Liver (tissue), 9 donors: ENCODE measurements around the gene SPATA46. TPM values are rescaled to one million over a fixed set of nuclear protein-coding genes. Genes with fewer than 3 reads are reported as not detected.

Experiments
- DNase-seq: peaks from one replicate; pipeline ENCODE4 v3.0.0-alpha.2; 2017; ENCODE audit warnings: low spot score
- H3K27ac ChIP-seq, 2 donors: one replicate each; pipeline ENCODE4 v1.7.0; 2013; ENCODE audit warnings: inconsistent platforms in 2 of 2, low read length in 2 of 2, control low read depth in 1 of 2, low read depth in 1 of 2, mild to moderate bottlenecking in 1 of 2
- H3K27me3 ChIP-seq, 4 donors: one replicate each; pipeline versions ENCODE4 v1.6.1 to v1.7.0; 2013; ENCODE audit warnings: low read length in 3 of 4, inconsistent platforms in 1 of 4, mild to moderate bottlenecking in 1 of 4, moderate library complexity in 1 of 4; ENCODE audit not compliant: control insufficient read depth in 4 of 4, insufficient read depth in 4 of 4
- H3K36me3 ChIP-seq, 4 donors: one replicate each; pipeline versions ENCODE4 v1.6.1 to v1.7.0; 2013; ENCODE audit warnings: low read length in 3 of 4, mild to moderate bottlenecking in 3 of 4, low read depth in 1 of 4, moderate library complexity in 1 of 4; ENCODE audit not compliant: control insufficient read depth in 4 of 4, insufficient read depth in 3 of 4
- H3K4me1 ChIP-seq, 4 donors: one replicate each; pipeline versions ENCODE4 v1.6.1 to v1.7.0; 2013; ENCODE audit warnings: low read length in 3 of 4, mild to moderate bottlenecking in 3 of 4, moderate library complexity in 1 of 4; ENCODE audit not compliant: control insufficient read depth in 4 of 4, insufficient read depth in 4 of 4
- H3K4me3 ChIP-seq, 3 donors: one replicate each; pipeline versions ENCODE4 v1.6.1 to v1.7.0; 2013; ENCODE audit warnings: low read length in 3 of 3, control low read depth in 1 of 3, low read depth in 1 of 3, mild to moderate bottlenecking in 1 of 3
- H3K9ac ChIP-seq, 2 donors: one replicate each; pipeline ENCODE4 v1.7.0; 2013; ENCODE audit warnings: low read length in 2 of 2, mild to moderate bottlenecking in 2 of 2, moderate library complexity in 2 of 2, control low read depth in 1 of 2, low read depth in 1 of 2
- H3K9me3 ChIP-seq, 4 donors: one replicate each; pipeline versions ENCODE4 v1.6.1 to v1.7.0; 2013; ENCODE audit warnings: low read length in 3 of 4; ENCODE audit not compliant: control insufficient read depth in 4 of 4
- EGR1 ChIP-seq, 2 donors: IDR thresholded peaks; 2 replicates each; pipeline ENCODE4 v1.6.1; 2016 to 2018; ENCODE audit warnings: antibody characterized with exemption in 2 of 2, low read depth in 2 of 2
- FOXA1 ChIP-seq: IDR thresholded peaks from 2 replicates; pipeline ENCODE4 v1.6.1; 2016; ENCODE audit warnings: antibody characterized with exemption
- GABPA ChIP-seq, 2 donors: IDR thresholded peaks in 1 of 2; conservative IDR thresholded peaks in 1 of 2; 2 replicates each; pipeline ENCODE4 v1.6.1; 2016; ENCODE audit warnings: antibody characterized with exemption in 2 of 2, mild to moderate bottlenecking in 1 of 2, moderate library complexity in 1 of 2
- HNF4A ChIP-seq, 2 donors: conservative IDR thresholded peaks; 2 replicates each; pipeline ENCODE4 v1.6.1; 2016; ENCODE audit warnings: antibody characterized with exemption in 2 of 2, mild to moderate bottlenecking in 2 of 2
- HNF4G ChIP-seq: IDR thresholded peaks from 2 replicates; pipeline ENCODE4 v1.6.1; 2016; ENCODE audit warnings: antibody characterized with exemption
- JUND ChIP-seq, 2 donors: IDR thresholded peaks; 2 replicates each; pipeline ENCODE4 v1.6.1; 2016; ENCODE audit warnings: antibody characterized with exemption in 2 of 2
- NR2F2 ChIP-seq: IDR thresholded peaks from 2 replicates; pipeline ENCODE4 v1.6.1; 2016; ENCODE audit warnings: antibody characterized with exemption
- RAD21 ChIP-seq, 2 donors: IDR thresholded peaks; 2 replicates each; pipeline ENCODE4 v1.6.1; 2016; ENCODE audit warnings: antibody characterized with exemption in 2 of 2, mild to moderate bottlenecking in 2 of 2
- RXRA ChIP-seq, 2 donors: IDR thresholded peaks; 2 replicates each; pipeline ENCODE4 v1.6.1; 2017 to 2018; ENCODE audit warnings: antibody characterized with exemption in 2 of 2, mild to moderate bottlenecking in 1 of 2
- SP1 ChIP-seq: IDR thresholded peaks from 2 replicates; pipeline ENCODE4 v1.6.1; 2018; ENCODE audit warnings: antibody characterized with exemption, mild to moderate bottlenecking
- TAF1 ChIP-seq: conservative IDR thresholded peaks from 2 replicates; pipeline ENCODE4 v1.6.1; 2016; ENCODE audit warnings: antibody characterized with exemption, mild to moderate bottlenecking
- WGBS: extraction: QIAGEN DNeasy Blood & Tissue Kit; methylation state at CpG from one replicate; pipeline ENCODE4 v1.1.7; 2013; 5-methylcytosine and 5-hydroxymethylcytosine counted together
- polyA plus RNA-seq, 2 donors: library from polyadenylated mRNA; stranded (reverse) in 1 of 2; unstranded in 1 of 2; fragments of 200-250 nt in 1 of 2; fragments of >200 nt in 1 of 2; fragmentation: Nextera tagmentation in 1 of 2; extraction: Ambion mirVana in 1 of 2; gene quantifications; one replicate each; pipeline versions ENCODE4 v1.2.1 to v1.2.3, GENCODE V29; 2013 to 2015
- total RNA-seq, 2 donors: library from RNA; depleted of rRNA; stranded (reverse); fragments of >200 nt; gene quantifications; one replicate each; pipeline ENCODE4 v1.2.3, GENCODE V29; 2014
- TF ChIP-seq, protein P1 (sequence below): IDR thresholded peaks from 2 replicates; pipeline ENCODE4 v1.6.1; 2016; ENCODE audit warnings: antibody characterized with exemption
- TF ChIP-seq, protein P2 (sequence below): IDR thresholded peaks from 2 replicates; pipeline ENCODE4 v1.6.1; 2016; ENCODE audit warnings: antibody characterized with exemption, mild to moderate bottlenecking
- TF ChIP-seq, protein P3 (sequence below): fragments of 150-350 bp; IDR thresholded peaks from 2 replicates; pipeline ENCODE4 v1.5.1; 2017; ENCODE audit warnings: improper control_type of control experiment, low read depth, low read length; ENCODE audit not compliant: missing input control
- donor health status: healthy.
- donor health status: healthy.
- donor health status: healthy.
- donor health status: healthy.
- donor health status: healthy.

Gene SPATA46
- total and polyA plus RNA-seq, 4 donors = 0.06 to 0.17 TPM; not detected in 2

DNA sequence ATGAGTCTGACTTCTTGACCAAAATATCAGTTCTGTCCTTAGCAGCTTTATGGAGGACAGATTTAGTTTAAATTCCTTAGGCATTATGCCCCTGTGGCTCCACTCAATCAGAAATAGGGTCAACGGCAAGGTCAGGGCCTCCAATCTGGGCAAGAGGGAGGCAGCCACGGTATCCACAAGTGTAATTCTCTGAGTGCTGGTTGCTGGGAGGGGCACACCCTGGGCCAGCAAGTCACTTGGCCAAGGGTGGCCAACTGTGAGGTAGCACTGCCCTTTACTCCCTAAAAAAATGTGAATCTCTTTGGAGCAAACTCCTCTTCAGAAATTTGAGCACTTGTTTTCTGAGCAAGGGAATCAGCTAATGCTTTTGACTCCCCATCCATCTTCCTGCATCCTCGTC lies 12.8 kb downstream of the SPATA46 start:
- 72% methylated on average over 3 of the region's 3 CpGs for WGBS
- TF ChIP-seq RXRA (IDR thresholded peaks at IDR 0.05) = peak; percentile 16 to 46
- no peak for TF ChIP-seq HNF4A (conservative IDR thresholded peaks at IDR 0.05)
- no peak overlapping the region for H3K9ac ChIP-seq
- no peaks in the 10 kb centered on the region for H3K9me3 ChIP-seq
- no peaks in the 10 kb centered on the region for H3K36me3 ChIP-seq
- no peak overlapping the region for H3K4me3 ChIP-seq
- H3K27ac ChIP-seq = no peak overlapping the region
- H3K27me3 ChIP-seq = no peaks in the 10 kb centered on the region
- no peak for DNase-seq
- peaks cover 16 to 48% (median 31%) of the 10 kb centered on the region in 4 donors for H3K4me1 ChIP-seq

DNA sequence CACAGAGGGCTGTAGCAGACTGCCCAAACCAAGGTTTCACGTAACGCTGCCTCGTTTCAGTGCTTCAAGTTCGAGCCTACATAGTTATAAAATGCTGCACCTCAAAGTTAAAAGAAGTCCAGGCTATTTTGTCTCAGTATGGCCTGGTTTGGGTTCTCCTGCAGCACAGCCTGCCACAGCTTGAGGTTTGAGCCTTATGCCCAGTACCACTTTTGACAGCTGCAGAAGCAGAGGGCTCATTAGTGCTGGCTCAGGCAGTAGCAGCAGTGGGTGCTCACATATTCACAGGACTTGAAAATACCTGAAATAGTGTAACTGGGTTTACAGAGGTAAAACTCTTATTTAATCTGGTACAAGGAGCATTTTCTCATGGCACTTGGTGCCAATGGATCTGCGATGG lies 15.3 kb downstream of the SPATA46 start:
- Histone ChIP-seq H3K9ac (no peak overlapping the region), H3K9me3 (no peaks in the 10 kb centered on the region), H3K4me1 (peaks cover 8 to 48% (median 29%) of the 10 kb centered on the region in 4 donors), H3K36me3 (peaks cover 0 to 11% (median 6%) of the 10 kb centered on the region in 4 donors), H3K27me3 (no peaks in the 10 kb centered on the region), H3K4me3 (no peak overlapping the region), H3K27ac (peak overlapping the region; percentile 24 to 37)
- TF ChIP-seq EGR1 (IDR thresholded peaks at IDR 0.05; ENCODE audit: low read depth in 2 of 2) (no peak), NR2F2 (no peak), TAF1 (no peak), RXRA (IDR thresholded peaks at IDR 0.05) (no peak), HNF4G (no peak), SP1 (no peak), RAD21 (IDR thresholded peaks at IDR 0.05) (no peak)
- TF ChIP-seq, protein P1, sequence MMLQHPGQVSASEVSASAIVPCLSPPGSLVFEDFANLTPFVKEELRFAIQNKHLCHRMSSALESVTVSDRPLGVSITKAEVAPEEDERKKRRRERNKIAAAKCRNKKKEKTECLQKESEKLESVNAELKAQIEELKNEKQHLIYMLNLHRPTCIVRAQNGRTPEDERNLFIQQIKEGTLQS = no peak
- TF ChIP-seq, protein P2, sequence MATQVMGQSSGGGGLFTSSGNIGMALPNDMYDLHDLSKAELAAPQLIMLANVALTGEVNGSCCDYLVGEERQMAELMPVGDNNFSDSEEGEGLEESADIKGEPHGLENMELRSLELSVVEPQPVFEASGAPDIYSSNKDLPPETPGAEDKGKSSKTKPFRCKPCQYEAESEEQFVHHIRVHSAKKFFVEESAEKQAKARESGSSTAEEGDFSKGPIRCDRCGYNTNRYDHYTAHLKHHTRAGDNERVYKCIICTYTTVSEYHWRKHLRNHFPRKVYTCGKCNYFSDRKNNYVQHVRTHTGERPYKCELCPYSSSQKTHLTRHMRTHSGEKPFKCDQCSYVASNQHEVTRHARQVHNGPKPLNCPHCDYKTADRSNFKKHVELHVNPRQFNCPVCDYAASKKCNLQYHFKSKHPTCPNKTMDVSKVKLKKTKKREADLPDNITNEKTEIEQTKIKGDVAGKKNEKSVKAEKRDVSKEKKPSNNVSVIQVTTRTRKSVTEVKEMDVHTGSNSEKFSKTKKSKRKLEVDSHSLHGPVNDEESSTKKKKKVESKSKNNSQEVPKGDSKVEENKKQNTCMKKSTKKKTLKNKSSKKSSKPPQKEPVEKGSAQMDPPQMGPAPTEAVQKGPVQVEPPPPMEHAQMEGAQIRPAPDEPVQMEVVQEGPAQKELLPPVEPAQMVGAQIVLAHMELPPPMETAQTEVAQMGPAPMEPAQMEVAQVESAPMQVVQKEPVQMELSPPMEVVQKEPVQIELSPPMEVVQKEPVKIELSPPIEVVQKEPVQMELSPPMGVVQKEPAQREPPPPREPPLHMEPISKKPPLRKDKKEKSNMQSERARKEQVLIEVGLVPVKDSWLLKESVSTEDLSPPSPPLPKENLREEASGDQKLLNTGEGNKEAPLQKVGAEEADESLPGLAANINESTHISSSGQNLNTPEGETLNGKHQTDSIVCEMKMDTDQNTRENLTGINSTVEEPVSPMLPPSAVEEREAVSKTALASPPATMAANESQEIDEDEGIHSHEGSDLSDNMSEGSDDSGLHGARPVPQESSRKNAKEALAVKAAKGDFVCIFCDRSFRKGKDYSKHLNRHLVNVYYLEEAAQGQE = no peak
- TF ChIP-seq, protein P3, sequence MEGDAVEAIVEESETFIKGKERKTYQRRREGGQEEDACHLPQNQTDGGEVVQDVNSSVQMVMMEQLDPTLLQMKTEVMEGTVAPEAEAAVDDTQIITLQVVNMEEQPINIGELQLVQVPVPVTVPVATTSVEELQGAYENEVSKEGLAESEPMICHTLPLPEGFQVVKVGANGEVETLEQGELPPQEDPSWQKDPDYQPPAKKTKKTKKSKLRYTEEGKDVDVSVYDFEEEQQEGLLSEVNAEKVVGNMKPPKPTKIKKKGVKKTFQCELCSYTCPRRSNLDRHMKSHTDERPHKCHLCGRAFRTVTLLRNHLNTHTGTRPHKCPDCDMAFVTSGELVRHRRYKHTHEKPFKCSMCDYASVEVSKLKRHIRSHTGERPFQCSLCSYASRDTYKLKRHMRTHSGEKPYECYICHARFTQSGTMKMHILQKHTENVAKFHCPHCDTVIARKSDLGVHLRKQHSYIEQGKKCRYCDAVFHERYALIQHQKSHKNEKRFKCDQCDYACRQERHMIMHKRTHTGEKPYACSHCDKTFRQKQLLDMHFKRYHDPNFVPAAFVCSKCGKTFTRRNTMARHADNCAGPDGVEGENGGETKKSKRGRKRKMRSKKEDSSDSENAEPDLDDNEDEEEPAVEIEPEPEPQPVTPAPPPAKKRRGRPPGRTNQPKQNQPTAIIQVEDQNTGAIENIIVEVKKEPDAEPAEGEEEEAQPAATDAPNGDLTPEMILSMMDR = no peak
- no peak for DNase-seq
- 96% methylated on average over 5 of the region's 5 CpGs for WGBS

DNA sequence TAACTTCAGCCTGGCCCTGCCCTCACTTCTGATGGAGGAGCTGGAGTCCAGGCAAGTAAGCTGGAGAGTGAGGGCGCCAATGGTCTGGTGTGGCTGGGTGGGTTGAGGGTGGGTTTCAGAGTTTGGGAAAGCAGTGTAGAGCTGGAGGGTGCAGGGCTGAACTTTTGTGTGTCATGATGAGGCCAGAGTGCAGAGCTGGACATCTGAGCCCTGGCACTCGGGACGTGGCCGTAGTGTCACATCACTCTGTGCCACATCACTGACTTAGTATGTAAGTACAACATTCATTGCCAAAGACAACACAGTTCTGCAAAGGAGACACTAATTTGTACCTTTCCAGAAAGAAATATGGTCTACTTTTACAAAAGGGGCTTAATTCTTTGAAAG lies 15.8 kb downstream of the SPATA46 start:
- peaks cover 8 to 43% (median 25%) of the 10 kb centered on the region in 4 donors for H3K4me1 ChIP-seq
- no peak for DNase-seq
- peaks cover 0 to 16% (median 8%) of the 10 kb centered on the region in 4 donors for H3K36me3 ChIP-seq
- H3K4me3 ChIP-seq = no peak overlapping the region
- H3K27me3 ChIP-seq = no peaks in the 10 kb centered on the region
- H3K9me3 ChIP-seq = no peaks in the 10 kb centered on the region
- H3K9ac ChIP-seq = no peak overlapping the region
- WGBS = 53% methylated on average over 4 of the region's 4 CpGs
- H3K27ac ChIP-seq = peak overlapping the region; percentile 35 to 47
- TF ChIP-seq NR2F2 (no peak), HNF4G (peak; percentile 36), SP1 (peak; percentile 92), FOXA1 (no peak), RAD21 (IDR thresholded peaks at IDR 0.05) (peak in 1 of 2 donors; percentile 33), GABPA (IDR thresholded peaks at IDR 0.05 in 1 of 2, conservative IDR thresholded peaks at IDR 0.05 in 1 of 2) (no peak), TAF1 (no peak), JUND (IDR thresholded peaks at IDR 0.05) (peak; percentile 21 to 57), EGR1 (IDR thresholded peaks at IDR 0.05; ENCODE audit: low read depth in 2 of 2) (no peak)
- TF ChIP-seq, protein P2 = no peak
- TF ChIP-seq, protein P1 = no peak
- TF ChIP-seq, protein P3 = no peak
